HFF-Myc (cell line): ENCODE results near the gene PLB1.
A peak's percentile ranks its signal among the peaks of the same experiment; 100 is the strongest.

Experiments used
- DNase-seq: peaks from one replicate; pipeline ENCODE4 v3.0.0-alpha.2; 2011; ENCODE audit warnings: low read depth; ENCODE audit errors: extremely low read depth
- H3K4me3 ChIP-seq: replicated peaks from 2 replicates; pipeline ENCODE4 v1.5.1; 2011; ENCODE audit warnings: low read depth, mild to moderate bottlenecking, control low read depth, low read length
- TF ChIP-seq, protein P1 (sequence below): IDR thresholded peaks from 2 replicates; pipeline ENCODE4 v1.5.1; 2012; ENCODE audit warnings: mild to moderate bottlenecking, low read depth, low read length, control low read depth; ENCODE audit errors: missing control alignments

PLB1 gene

DNA sequence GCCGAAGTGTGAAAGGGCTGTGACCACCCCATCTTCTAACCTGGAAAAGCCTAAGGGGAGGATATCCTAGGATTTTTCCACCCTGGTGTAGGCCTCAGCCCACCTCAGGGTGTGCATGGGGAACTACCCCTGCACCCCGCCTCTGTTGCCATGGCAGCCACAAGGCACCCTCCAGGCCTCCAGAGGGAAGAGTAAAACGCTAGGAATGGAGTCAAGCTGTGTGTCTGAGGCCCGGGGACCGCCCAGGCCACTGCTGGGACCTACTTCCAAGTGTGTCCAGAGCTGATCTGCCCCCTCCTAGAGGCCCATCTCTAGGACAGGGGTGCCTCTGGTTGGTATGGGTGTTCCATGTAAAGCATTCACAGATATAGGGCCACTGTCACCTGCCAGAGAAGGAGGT, 86.7 kb downstream of the PLB1 start:
- no peak for DNase-seq
- no peak overlapping the region for H3K4me3 ChIP-seq
- TF ChIP-seq, protein P1, sequence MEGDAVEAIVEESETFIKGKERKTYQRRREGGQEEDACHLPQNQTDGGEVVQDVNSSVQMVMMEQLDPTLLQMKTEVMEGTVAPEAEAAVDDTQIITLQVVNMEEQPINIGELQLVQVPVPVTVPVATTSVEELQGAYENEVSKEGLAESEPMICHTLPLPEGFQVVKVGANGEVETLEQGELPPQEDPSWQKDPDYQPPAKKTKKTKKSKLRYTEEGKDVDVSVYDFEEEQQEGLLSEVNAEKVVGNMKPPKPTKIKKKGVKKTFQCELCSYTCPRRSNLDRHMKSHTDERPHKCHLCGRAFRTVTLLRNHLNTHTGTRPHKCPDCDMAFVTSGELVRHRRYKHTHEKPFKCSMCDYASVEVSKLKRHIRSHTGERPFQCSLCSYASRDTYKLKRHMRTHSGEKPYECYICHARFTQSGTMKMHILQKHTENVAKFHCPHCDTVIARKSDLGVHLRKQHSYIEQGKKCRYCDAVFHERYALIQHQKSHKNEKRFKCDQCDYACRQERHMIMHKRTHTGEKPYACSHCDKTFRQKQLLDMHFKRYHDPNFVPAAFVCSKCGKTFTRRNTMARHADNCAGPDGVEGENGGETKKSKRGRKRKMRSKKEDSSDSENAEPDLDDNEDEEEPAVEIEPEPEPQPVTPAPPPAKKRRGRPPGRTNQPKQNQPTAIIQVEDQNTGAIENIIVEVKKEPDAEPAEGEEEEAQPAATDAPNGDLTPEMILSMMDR, result no peak

DNA sequence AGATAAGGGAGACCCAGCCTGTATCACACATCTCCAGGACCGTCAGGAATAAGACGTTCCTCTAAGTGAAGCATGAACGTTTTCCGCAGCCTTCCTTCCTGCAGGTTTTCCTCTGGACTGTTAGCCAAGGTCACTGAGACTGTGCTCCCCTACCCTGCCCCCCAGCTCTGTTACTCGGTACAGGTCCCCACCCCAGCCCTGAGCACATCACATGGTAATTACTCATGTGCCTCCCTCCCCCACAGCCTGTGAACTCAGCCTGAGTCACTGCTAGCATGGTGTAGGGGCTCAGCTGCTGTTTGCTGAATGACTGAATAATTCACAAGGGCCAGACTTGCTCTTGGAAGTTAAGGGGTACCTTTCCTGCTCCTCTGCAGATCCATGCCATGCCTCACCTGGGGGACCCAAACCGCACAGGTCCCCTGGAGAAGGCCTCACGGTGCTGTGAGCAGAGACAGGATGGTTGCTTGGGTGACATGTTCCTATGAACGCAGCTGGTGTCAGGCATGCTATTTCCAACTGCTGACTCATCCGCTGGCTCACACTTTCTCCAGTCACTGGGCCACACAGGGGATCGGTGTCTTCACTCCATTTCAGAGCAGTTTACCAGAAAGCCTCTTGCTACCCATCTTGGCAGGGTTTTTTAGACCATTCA, 88.2 kb downstream of the PLB1 start:
- DNase-seq, result peak; percentile 91
- peak overlapping the region; percentile 14 for H3K4me3 ChIP-seq
- TF ChIP-seq, protein P1, result no peak

DNA sequence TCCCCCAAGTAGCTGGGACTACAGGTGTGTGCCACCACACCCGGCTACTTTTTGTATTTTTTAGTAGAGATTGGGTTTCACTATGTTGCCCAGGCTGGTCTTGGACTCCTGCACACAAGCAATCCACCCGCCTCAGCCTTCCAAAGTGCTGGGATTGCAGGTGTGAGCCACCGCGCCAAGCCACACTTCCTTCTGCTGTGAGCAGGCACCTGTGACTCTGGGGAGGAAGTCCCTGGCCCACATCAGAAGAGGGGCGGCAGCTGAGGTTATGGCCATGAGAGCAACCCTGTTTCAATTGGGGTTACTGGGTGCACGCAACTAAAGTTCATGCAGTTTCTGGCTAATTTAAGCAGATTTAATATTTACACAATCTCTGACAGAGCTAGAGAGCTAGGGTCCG, 91.0 kb downstream of the PLB1 start:
- TF ChIP-seq, protein P1, result no peak
- H3K4me3 ChIP-seq, result no peak overlapping the region
- DNase-seq, result no peak

DNA sequence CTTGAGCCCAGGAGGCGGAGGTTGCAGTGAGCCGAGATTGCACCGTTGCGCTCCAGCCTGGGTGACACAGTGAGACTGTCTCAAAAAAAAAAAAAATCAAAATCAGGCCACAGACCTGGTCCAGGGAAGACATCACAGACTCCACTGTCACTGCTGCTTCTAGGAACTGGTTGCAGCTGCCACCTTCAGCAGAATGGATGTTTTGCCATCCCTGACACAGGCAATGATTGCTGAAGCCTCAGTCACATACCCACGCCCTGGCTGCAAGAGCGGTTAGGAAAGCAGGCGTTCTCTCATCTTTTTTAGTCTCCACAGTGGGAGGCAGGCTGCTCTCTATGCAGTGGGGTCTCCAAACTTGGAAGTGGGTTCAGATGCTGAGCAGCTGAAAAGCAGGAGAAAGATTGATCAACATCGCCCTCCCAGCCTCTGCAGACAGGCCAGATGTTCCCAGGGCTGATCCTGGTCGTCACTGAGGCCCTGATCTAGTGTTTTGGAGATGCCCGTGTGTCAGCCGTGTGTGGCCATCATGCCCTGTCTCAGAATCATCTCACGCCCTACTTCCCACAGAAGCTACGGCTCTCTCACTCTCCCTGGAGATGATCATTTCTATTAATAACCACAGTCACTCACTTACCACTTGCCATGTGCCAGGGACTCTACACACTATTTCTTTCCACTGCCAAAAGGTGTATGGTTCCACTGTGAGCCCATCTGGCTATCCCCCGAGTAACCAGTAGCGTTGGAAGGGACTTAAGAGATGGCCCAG, 91.8 kb downstream of the PLB1 start:
- no peak overlapping the region for H3K4me3 ChIP-seq
- TF ChIP-seq, protein P1, result no peak
- DNase-seq, result no peak

DNA sequence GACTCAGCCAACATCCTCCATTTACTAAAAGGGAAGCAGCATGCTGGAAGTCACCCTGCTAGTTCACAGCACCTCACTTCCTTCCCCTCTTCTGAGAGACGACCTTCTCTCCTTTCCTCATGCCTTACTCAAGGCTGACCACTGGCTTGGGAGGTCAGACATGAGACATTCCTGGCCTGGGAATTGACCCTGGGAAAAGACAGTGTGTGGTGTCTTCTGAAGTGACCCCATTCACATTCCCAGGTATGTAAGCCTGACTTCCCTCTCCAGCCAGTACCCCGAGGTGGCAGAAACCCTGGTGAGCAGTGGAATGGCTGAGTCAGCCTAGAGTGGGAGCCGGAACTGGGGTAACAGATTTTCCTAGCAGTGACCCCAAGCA, 92.4 kb downstream of the PLB1 start:
- no peak overlapping the region for H3K4me3 ChIP-seq
- TF ChIP-seq, protein P1, result no peak
- no peak for DNase-seq

DNA sequence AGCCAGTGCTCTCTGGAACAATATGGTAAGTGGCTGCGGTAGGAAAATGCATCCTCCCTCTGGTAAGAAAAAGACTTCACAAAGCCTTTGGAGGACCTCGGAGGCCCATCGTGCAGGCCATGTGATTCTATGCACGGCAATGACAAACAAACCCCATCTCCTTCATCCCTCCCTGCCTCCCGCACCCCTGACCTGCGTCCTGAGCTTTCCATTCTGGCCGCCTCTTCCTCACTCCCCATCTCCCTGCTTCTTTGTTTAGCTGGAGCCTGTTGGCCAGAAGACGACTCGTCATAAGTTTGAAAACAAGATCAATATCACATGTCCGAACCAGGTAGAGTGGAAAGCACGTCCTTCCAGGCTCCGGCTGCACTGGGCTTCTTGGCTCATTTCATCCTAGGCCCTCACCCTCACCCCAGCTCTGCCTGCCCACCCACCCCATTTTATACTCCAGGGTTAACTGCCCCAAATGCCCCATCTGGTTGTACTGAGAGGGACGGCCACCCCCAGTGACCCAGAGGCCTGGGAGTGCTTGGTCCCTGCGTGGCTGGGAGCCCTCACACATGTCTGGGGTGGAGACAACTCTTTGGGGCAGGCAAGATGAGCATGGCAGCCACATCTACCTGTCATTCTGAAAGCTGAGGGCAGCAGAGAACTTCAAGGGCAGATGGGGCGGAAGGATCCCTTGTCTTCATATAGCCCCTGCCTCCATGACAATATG, 94.0 kb downstream of the PLB1 start:
- no peak for DNase-seq
- H3K4me3 ChIP-seq, result no peak overlapping the region
- TF ChIP-seq, protein P1, result no peak
